K562 treated with DMSO at 1 percent for 12 hours (cell line): Measurements from ENCODE around the gene NOX3. TPM values are rescaled to one million over a fixed set of nuclear protein-coding genes. Genes with fewer than 3 reads are reported as not detected.

Source experiments
- total RNA-seq: library from RNA; unstranded; fragments of 300-600 nt; gene quantifications from 2 replicates; pipeline ENCODE4 v1.2.3, GENCODE V29; 2022; ENCODE audit not compliant: insufficient read depth

NOX3 gene
- not detected in 2 replicates for total RNA-seq

GRCh38 chr6:155455766-155456165 lies at the start of gene NOX3:
NOX3 (minus strand) TSS chr6:155455839; CDS start chr6:155455800, 39 bp downstream.

Other genes with a start within 250 kb of the NOX3 start
- gene CLDN20, start 191.8 kb downstream of the NOX3 start, total RNA-seq = not detected in 2 replicates
- 12.6 and 13.8 TPM in 2 replicates for gene TFB1M, start 141.4 kb downstream of the NOX3 start, total RNA-seq